ENCODE results near the gene TRIM67. TPM values are rescaled to one million over a fixed set of nuclear protein-coding genes. Genes with fewer than 3 reads are reported as not detected.

The TRIM67 gene
- total RNA-seq, 2 donors from 2014 or later: not detected

GRCh38 chr1:231235526-231236207 is 73.8 kb downstream of the TRIM67 start:
- no peaks in the 10 kb centered on the region for H3K27me3 Mint-ChIP-seq
- no peak for ATAC-seq (replicated peaks)
- no peak overlapping the region for H3K27ac Mint-ChIP-seq
- H3K9me3 Mint-ChIP-seq: no peaks in the 10 kb centered on the region
- H3K36me3 Mint-ChIP-seq (ENCODE audit: low read depth): peaks cover 69% of the 10 kb centered on the region
- no peak overlapping the region for H3K4me3 Mint-ChIP-seq
- peaks cover 14% of the 10 kb centered on the region for H3K4me1 Mint-ChIP-seq

DNA sequence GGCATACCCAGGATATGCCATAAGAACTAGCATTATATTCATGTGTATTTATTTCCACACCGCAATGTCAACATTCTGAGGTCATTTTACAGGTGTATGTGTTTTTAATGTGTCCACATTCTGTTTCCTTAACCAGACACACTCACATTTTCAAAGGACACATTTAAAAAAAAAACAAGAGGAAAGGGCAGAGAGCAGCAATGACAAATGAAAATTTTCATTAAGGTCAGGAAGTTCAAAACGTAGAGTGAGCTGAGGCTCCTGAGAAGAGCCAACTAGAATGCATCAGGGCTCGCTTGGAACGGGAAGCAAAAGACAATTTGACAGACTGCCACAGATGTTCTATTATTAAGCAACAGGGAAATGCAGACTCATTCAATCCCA is 74.3 kb downstream of the TRIM67 start:
- no peak for ATAC-seq (replicated peaks)
- H3K4me1 Mint-ChIP-seq: peaks cover 14% of the 10 kb centered on the region
- H3K27ac Mint-ChIP-seq: no peak overlapping the region
- H3K9me3 Mint-ChIP-seq: no peaks in the 10 kb centered on the region
- H3K36me3 Mint-ChIP-seq (ENCODE audit: low read depth): peaks cover 69% of the 10 kb centered on the region
- H3K4me3 Mint-ChIP-seq: no peak overlapping the region
- H3K27me3 Mint-ChIP-seq: no peaks in the 10 kb centered on the region

- Mint-ChIP-seq H3K36me3 (ENCODE audit: low read depth) (peaks cover 66% of the 10 kb centered on the region), H3K27ac (no peak overlapping the region), H3K4me1 (peaks cover 14% of the 10 kb centered on the region), H3K27me3 (no peaks in the 10 kb centered on the region), H3K4me3 (peak overlapping the region; percentile 7), H3K9me3 (no peaks in the 10 kb centered on the region)
- ATAC-seq (replicated peaks): no peak
These were observed 75.1 kb downstream of the TRIM67 start for GRCh38 chr1:231236938-231237337.

DNA sequence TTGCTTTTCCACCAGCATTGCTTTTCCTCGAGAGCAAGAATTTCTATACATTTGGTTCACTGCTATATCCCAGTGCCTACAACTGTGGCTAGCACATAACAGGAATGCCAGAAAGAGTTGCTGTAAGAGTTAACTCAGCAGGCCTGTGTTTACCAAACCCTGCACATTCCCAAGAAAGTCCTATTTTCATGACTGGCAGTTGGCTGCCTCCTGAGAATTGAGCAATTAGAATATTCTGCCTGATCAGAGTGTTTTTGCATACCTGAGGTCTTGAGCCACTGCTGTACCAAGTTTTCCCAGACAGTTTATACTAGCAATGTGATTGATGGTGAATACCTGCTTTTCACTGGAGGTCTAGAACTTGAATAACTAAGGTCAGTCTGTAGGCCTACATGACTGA is 76.4 kb downstream of the TRIM67 start:
- Mint-ChIP-seq H3K36me3 (ENCODE audit: low read depth) (peaks cover 54% of the 10 kb centered on the region), H3K27me3 (no peaks in the 10 kb centered on the region), H3K9me3 (no peaks in the 10 kb centered on the region), H3K4me1 (peaks cover 14% of the 10 kb centered on the region), H3K27ac (no peak overlapping the region), H3K4me3 (no peak overlapping the region)
- ATAC-seq (replicated peaks): no peak

DNA sequence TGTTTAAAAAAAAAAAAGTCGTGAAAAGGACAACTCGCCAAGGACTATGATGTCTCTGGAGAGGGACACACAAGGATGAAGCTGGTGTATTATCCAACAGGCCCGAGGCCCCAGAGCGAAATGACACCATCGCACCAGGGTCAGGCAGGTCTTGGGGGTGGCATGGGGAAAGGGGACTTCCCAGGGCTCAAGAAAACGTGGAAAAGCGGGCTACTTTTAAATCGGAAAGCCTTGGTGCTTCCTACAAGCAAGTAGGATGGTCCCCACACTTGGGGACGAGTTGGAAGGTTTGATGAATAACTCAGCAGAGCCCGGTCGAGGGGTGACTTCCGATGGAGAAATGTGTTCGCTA is 78.6 kb downstream of the TRIM67 start:
- H3K36me3 Mint-ChIP-seq (ENCODE audit: low read depth): peaks cover 59% of the 10 kb centered on the region
- H3K4me3 Mint-ChIP-seq: peak overlapping the region; percentile 94
- peaks cover 19% of the 10 kb centered on the region for H3K4me1 Mint-ChIP-seq
- H3K27me3 Mint-ChIP-seq: no peaks in the 10 kb centered on the region
- H3K27ac Mint-ChIP-seq: peak overlapping the region; percentile 99
- H3K9me3 Mint-ChIP-seq: no peaks in the 10 kb centered on the region
- ATAC-seq (replicated peaks): peak; percentile 8

- Mint-ChIP-seq H3K9me3 (no peaks in the 10 kb centered on the region), H3K36me3 (ENCODE audit: low read depth) (peaks cover 56% of the 10 kb centered on the region), H3K4me3 (peak within 1 kb of the TSS; percentile 94), H3K4me1 (peaks cover 19% of the 10 kb centered on the region), H3K27ac (peak within 1 kb of the TSS; percentile 99), H3K27me3 (no peaks in the 10 kb centered on the region)
- ATAC-seq (replicated peaks): peak; percentile 98
These were observed 79.3 kb downstream of the TRIM67 start, which contains the start of gene GNPAT for GRCh38 chr1:231240883-231241735. TSS of gene GNPAT (plus strand) at chr1:231241212. CDS start at chr1:231241379, 167 bp downstream.

DNA sequence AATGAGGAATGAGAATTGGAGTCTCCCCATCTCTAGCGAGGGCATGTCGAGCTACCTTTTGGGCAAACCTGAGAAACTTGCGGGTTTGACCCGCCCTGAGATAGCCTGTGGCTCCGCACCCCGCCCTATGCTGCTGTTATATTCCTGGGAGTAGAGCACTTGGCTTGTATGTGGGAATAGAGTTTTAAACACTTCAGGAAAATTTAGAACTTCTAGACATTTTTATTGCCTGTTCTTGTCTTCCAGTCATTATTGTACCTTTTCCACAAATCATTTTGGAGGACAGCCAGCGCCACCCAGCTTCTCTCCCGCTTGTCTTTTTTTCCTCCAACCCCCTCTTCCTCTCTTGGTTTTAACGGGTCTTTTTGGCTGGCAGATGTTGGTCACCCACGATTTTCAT is 79.9 kb downstream of the TRIM67 start:
- Mint-ChIP-seq H3K27me3 (no peaks in the 10 kb centered on the region), H3K36me3 (ENCODE audit: low read depth) (peaks cover 49% of the 10 kb centered on the region), H3K4me1 (peaks cover 19% of the 10 kb centered on the region), H3K9me3 (no peaks in the 10 kb centered on the region), H3K4me3 (peak overlapping the region; percentile 94), H3K27ac (peak overlapping the region; percentile 99)
- peak; percentile 30 for ATAC-seq (replicated peaks)

DNA sequence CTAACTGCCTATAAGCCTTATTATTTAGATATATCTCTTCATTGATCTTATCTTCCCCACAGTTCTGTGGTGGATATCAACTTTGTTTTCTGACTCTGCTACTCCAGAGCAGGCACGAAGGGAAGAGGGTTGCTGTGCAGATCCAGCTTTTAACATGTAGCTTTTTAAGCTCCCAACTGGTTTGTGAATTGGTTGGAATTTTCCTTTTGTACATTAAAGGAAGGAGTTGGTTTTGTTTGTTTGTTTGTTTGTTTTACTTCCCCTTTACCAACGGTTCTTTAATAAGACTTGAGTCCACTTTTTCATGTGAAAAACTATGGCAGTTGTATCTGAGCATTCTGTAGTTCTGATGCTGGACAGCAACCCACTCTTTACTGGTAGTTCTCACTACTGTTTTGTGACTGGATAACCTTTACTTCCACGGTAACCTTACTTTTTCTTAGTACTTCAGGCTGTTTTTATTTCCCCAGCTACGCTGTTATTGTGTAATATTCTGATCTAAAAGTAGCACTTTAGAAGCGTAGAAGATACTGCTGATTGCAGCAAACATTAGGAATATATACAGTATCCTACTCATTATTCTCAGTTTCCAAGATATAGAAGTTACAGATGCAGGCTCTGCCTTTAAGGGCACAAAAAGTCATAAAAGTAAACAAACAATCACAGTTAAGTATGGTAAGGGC is 80.8 kb downstream of the TRIM67 start:
- Mint-ChIP-seq H3K4me3 (peak overlapping the region; percentile 94), H3K36me3 (ENCODE audit: low read depth) (peaks cover 40% of the 10 kb centered on the region), H3K9me3 (no peaks in the 10 kb centered on the region), H3K27me3 (no peaks in the 10 kb centered on the region), H3K27ac (peak overlapping the region; percentile 99), H3K4me1 (peaks cover 13% of the 10 kb centered on the region)
- no peak for ATAC-seq (replicated peaks)

DNA sequence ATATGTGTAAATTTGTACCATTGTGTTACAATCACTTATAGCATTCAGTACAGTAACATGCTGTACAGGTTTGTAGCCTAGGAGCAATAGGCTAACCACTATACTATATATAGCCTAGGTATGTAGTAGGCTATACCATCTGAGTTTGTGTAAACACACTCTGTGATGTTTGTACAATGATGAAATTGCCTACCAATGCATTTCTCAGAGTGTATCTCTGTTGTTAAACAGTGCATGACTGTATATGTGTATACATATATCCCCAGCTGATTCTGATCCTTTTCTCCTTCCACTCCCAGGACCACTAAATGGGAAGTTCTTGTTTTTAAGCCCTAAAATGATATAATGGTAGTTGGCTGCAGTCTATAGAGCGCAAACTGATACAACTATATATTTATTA is 86.9 kb downstream of the TRIM67 start:
- H3K9me3 Mint-ChIP-seq: no peaks in the 10 kb centered on the region
- H3K27me3 Mint-ChIP-seq: no peaks in the 10 kb centered on the region
- H3K36me3 Mint-ChIP-seq (ENCODE audit: low read depth): peaks cover 42% of the 10 kb centered on the region
- peaks cover 12% of the 10 kb centered on the region for H3K4me1 Mint-ChIP-seq
- H3K4me3 Mint-ChIP-seq: no peak overlapping the region
- no peak for ATAC-seq (replicated peaks)
- H3K27ac Mint-ChIP-seq: no peak overlapping the region

DNA sequence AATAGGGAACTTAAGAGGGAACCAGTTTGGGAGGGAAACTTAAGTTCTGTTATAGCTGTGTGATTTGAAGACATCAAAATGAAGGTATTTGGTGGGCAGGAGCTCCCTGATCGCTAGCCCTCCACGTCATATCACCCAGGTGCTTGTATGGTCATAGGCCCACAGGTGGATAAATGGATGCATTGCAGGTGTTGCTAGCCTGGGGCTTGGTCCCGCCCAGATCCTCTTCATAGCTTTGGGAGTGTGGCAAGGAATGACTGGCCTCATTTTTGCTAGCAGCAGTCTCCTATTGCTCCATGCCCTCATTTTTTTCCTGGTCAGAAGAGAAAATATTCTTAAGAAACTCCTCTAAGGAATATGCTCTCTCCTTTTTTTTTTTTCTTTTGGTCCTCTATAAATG is 90.5 kb downstream of the TRIM67 start:
- Mint-ChIP-seq H3K36me3 (ENCODE audit: low read depth) (peaks cover 72% of the 10 kb centered on the region), H3K27ac (no peak overlapping the region), H3K27me3 (no peaks in the 10 kb centered on the region), H3K4me1 (peaks cover 10% of the 10 kb centered on the region), H3K9me3 (peaks cover under 1% of the 10 kb centered on the region), H3K4me3 (no peak overlapping the region)
- no peak for ATAC-seq (replicated peaks)

DNA sequence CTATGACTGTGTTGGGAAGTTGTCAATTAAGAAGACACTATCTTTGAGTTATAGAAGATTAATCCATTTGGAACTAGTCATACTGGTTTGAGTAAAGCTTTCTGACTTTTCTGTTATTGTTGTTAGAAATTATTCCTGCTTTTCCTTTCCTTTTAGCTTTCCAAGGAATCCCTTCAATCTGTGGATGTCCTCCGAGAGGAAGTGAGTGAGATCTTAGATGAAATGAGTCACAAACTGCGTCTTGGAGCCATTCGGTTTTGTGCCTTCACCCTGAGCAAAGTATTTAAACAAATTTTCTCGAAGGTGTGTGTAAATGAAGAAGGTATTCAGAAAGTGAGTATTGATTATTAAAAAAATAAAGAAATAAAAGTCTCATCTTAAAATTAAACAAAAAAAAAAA is 98.5 kb downstream of the TRIM67 start:
- ATAC-seq (replicated peaks): no peak
- peaks cover 99% of the 10 kb centered on the region for H3K36me3 Mint-ChIP-seq (ENCODE audit: low read depth)
- peaks cover under 1% of the 10 kb centered on the region for H3K4me1 Mint-ChIP-seq

GRCh38 chr1:231264642-231265041 is 102.8 kb downstream of the TRIM67 start:
- Mint-ChIP-seq H3K4me1 (no peaks in the 10 kb centered on the region), H3K4me3 (no peak overlapping the region), H3K9me3 (no peaks in the 10 kb centered on the region), H3K27ac (peak overlapping the region; percentile 20), H3K27me3 (no peaks in the 10 kb centered on the region), H3K36me3 (ENCODE audit: low read depth) (peaks cover 97% of the 10 kb centered on the region)
- no peak for ATAC-seq (replicated peaks)

More for the DNA sequence above, 98.5 kb downstream of the TRIM67 start:
- no peak overlapping the region for H3K4me3 Mint-ChIP-seq
- no peak overlapping the region for H3K27ac Mint-ChIP-seq
- H3K9me3 Mint-ChIP-seq: peaks cover 4% of the 10 kb centered on the region
- H3K27me3 Mint-ChIP-seq: no peaks in the 10 kb centered on the region

GRCh38 chr1:231265379-231265778 is 103.5 kb downstream of the TRIM67 start:
- H3K4me1 Mint-ChIP-seq: no peaks in the 10 kb centered on the region
- no peaks in the 10 kb centered on the region for H3K27me3 Mint-ChIP-seq
- no peak for ATAC-seq (replicated peaks)
- no peak overlapping the region for H3K27ac Mint-ChIP-seq
- peaks cover 97% of the 10 kb centered on the region for H3K36me3 Mint-ChIP-seq (ENCODE audit: low read depth)
- no peak overlapping the region for H3K4me3 Mint-ChIP-seq
- no peaks in the 10 kb centered on the region for H3K9me3 Mint-ChIP-seq

DNA sequence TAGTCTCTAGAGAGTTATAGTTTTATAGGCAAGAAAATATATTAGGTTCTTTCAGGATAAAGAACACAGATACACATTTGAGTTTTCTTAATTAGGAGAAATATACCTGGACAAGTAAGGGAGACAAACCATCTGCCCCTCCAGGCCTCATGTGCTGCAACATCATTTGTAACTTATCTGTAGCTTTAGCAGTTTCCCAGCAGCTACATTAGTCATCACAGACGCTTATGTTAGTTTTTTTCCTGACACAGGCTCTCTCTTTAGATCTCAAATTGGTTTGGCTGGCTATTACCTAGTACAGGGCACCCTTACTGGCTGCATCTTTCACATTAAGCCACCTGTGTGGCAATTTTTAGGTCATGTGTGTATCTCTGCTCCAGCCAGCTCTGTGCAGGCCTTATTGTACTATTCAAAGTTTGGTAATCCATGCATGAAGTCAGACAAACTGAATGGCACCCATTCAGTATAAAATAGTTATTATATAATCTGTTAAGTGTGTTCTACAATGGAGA is 105.0 kb downstream of the TRIM67 start:
- H3K27ac Mint-ChIP-seq: no peak overlapping the region
- no peaks in the 10 kb centered on the region for H3K4me1 Mint-ChIP-seq
- H3K4me3 Mint-ChIP-seq: no peak overlapping the region
- H3K27me3 Mint-ChIP-seq: no peaks in the 10 kb centered on the region
- ATAC-seq (replicated peaks): no peak
- peaks cover 97% of the 10 kb centered on the region for H3K36me3 Mint-ChIP-seq (ENCODE audit: low read depth)
- no peaks in the 10 kb centered on the region for H3K9me3 Mint-ChIP-seq
